ENCODE results near the gene FAM163B. TPM values are rescaled to one million over a fixed set of nuclear protein-coding genes. Genes with fewer than 3 reads are reported as not detected.

Gene FAM163B
- total and polyA plus RNA-seq, 2 donors (not counting 1 experiment from before 2014, with no cell fraction given): not detected

GRCh38 chr9:133566817-133567216, 42.4 kb downstream of the FAM163B start:
- Mint-ChIP-seq H3K27me3 (peaks cover 5% of the 10 kb centered on the region), H3K4me3 (no peak overlapping the region), H3K9me3 (ENCODE audit: insufficient read depth) (no peaks in the 10 kb centered on the region), H3K27ac (no peak overlapping the region), H3K4me1 (peaks cover 5% of the 10 kb centered on the region)
- CTCF ChIA-PET: no interaction called here
- Histone ChIP-seq H3K4me3 (ENCODE audit: control extremely low read depth in 1 of 5, extremely low read depth in 1 of 5, insufficient read depth in 1 of 5, low read depth in 2 of 5, low read length in 4 of 5) (no peak overlapping the region), H3K9ac (ENCODE audit: low read length) (no peak overlapping the region), H3K27me3 (replicated peaks in 1 of 4; ENCODE audit: control extremely low read depth in 1 of 4, control insufficient read depth in 3 of 4, insufficient read depth in 4 of 4, low read length in 3 of 4) (no peaks in the 10 kb centered on the region), H3K4me1 (ENCODE audit: control insufficient read depth in 2 of 2, insufficient read depth in 2 of 2, low read length in 2 of 2) (peaks cover 0 to 5% of the 10 kb centered on the region in 2 donors), H3K9me3 (ENCODE audit: control extremely low read depth in 1 of 3, control insufficient read depth in 2 of 3, insufficient read depth in 1 of 3, low read length in 2 of 3) (peaks cover 0 to 5% (median 0%) of the 10 kb centered on the region in 3 donors), H2AFZ (ENCODE audit: insufficient read depth, low read depth, low read length, poor library complexity, severe bottlenecking) (no peak overlapping the region), H3K4me2 (replicated peaks; ENCODE audit: low read depth, low read length, poor library complexity, severe bottlenecking) (no peak overlapping the region), H3K27ac (ENCODE audit: low read length in 2 of 2) (no peak overlapping the region), H3K36me3 (replicated peaks in 1 of 2; ENCODE audit: control extremely low read depth in 1 of 2, control insufficient read depth in 1 of 2, extremely low read depth in 1 of 2, insufficient read depth in 2 of 2, low read length in 1 of 2) (no peaks in the 10 kb centered on the region), H3K79me2 (ENCODE audit: control insufficient read depth, insufficient read depth, low read length) (no peaks in the 10 kb centered on the region), H4K20me1 (ENCODE audit: control insufficient read depth, insufficient read depth, low read length, poor library complexity, severe bottlenecking) (no peaks in the 10 kb centered on the region)
- intact Hi-C loops (cut with micrococcal nuclease): no loop called here
- no peak for TF ChIP-seq CTCF (IDR thresholded peaks at IDR 0.05)
- TF ChIP-seq EZH2 (IDR thresholded peaks at IDR 0.05; ENCODE audit: borderline replicate concordance, insufficient read depth, low read depth, low read length, poor library complexity, severe bottlenecking): no peak
- POLR2A ChIA-PET: no interaction called here
- 93% methylated on average over 17 of the region's 17 CpGs for WGBS (ENCODE audit: insufficient coverage)
- DNase-seq (no peak), ATAC-seq (ENCODE audit: low read depth) (no peak)

DNA sequence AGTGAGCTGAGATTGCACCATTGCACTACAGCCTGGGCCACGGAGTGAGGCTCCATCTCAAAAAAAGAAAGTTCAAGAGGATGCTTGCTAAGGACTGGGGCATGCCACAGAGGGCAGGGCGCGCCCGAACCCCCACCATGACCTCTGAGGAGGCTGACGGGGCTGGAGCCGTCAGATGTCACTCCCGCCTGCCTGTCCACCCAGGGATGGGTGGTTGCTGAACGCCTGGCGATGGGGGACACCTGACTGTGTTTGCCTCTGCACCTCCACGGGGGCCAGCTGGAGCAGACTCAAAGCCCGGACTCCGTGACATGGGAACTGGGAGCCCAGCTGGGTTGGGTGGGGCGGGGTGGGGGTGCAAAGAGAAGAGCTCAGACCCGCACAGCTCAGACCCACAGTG, 42.8 kb downstream of the FAM163B start:
- TF ChIP-seq CTCF (IDR thresholded peaks at IDR 0.05) (no peak), EZH2 (IDR thresholded peaks at IDR 0.05; ENCODE audit: borderline replicate concordance, insufficient read depth, low read depth, low read length, poor library complexity, severe bottlenecking) (no peak)
- WGBS (ENCODE audit: insufficient coverage): 89% methylated on average over 13 of the region's 14 CpGs
- H3K27me3 Mint-ChIP-seq: peaks cover 5% of the 10 kb centered on the region
- H3K79me2 ChIP-seq (ENCODE audit: control insufficient read depth, insufficient read depth, low read length): no peaks in the 10 kb centered on the region
- intact Hi-C loops (cut with micrococcal nuclease): no loop called here
- no peak for DNase-seq
- H4K20me1 ChIP-seq (ENCODE audit: control insufficient read depth, insufficient read depth, low read length, poor library complexity, severe bottlenecking): no peaks in the 10 kb centered on the region
- ATAC-seq (ENCODE audit: low read depth): no peak
- no peak overlapping the region for H3K9ac ChIP-seq (ENCODE audit: low read length)
- no peak overlapping the region for H3K4me3 Mint-ChIP-seq
- peaks cover 5% of the 10 kb centered on the region for H3K4me1 Mint-ChIP-seq
- H3K4me1 ChIP-seq (ENCODE audit: control insufficient read depth in 2 of 2, insufficient read depth in 2 of 2, low read length in 2 of 2): peaks cover 0 to 5% of the 10 kb centered on the region in 2 donors
- no peak overlapping the region for H3K4me3 ChIP-seq (ENCODE audit: control extremely low read depth in 1 of 5, extremely low read depth in 1 of 5, insufficient read depth in 1 of 5, low read depth in 2 of 5, low read length in 4 of 5)
- no peak overlapping the region for H3K27ac Mint-ChIP-seq
- peaks cover 0 to 5% (median 0%) of the 10 kb centered on the region in 3 donors for H3K9me3 ChIP-seq (ENCODE audit: control extremely low read depth in 1 of 3, control insufficient read depth in 2 of 3, insufficient read depth in 1 of 3, low read length in 2 of 3)
- no peaks in the 10 kb centered on the region for H3K9me3 Mint-ChIP-seq (ENCODE audit: insufficient read depth)
- H3K27ac ChIP-seq (ENCODE audit: low read length in 2 of 2): no peak overlapping the region
- H3K4me2 ChIP-seq (replicated peaks; ENCODE audit: low read depth, low read length, poor library complexity, severe bottlenecking): no peak overlapping the region
- ChIA-PET CTCF (no interaction called here), POLR2A (no interaction called here)
- no peaks in the 10 kb centered on the region for H3K27me3 ChIP-seq (replicated peaks in 1 of 4; ENCODE audit: control extremely low read depth in 1 of 4, control insufficient read depth in 3 of 4, insufficient read depth in 4 of 4, low read length in 3 of 4)
- no peaks in the 10 kb centered on the region for H3K36me3 ChIP-seq (replicated peaks in 1 of 2; ENCODE audit: control extremely low read depth in 1 of 2, control insufficient read depth in 1 of 2, extremely low read depth in 1 of 2, insufficient read depth in 2 of 2, low read length in 1 of 2)
- no peak overlapping the region for H2AFZ ChIP-seq (ENCODE audit: insufficient read depth, low read depth, low read length, poor library complexity, severe bottlenecking)
